Right atrium auricular region (tissue), 2 donors: Measurements from ENCODE around the gene CCP110. TPM values are rescaled to one million over a fixed set of nuclear protein-coding genes. Genes with fewer than 3 reads are reported as not detected.

Experiments
- DNase-seq: peaks from one replicate; pipeline ENCODE4 v3.0.0-alpha.2; 2019; ENCODE audit warnings: low spot score
- H3K27ac ChIP-seq, 2 donors: fragments of 200-600 bp; sonication (generic); 1 replicate in 1 of 2; 2 replicates in 1 of 2; pipeline ENCODE4 v1.5.1; 2016 to 2019
- H3K27me3 ChIP-seq, 2 donors: fragments of 200-600 bp; sonication (generic); one replicate each; pipeline versions ENCODE4 v1.5.1 to v1.6.0; 2017 to 2019
- H3K36me3 ChIP-seq: fragments of 200-600 bp; sonication (generic); one replicate; pipeline ENCODE4 v1.5.1; 2016
- H3K4me1 ChIP-seq, 2 donors: fragments of 200-600 bp; sonication (generic); one replicate each; pipeline versions ENCODE4 v1.5.1 to v1.6.0; 2017 to 2019
- H3K4me3 ChIP-seq, 2 donors: fragments of 200-600 bp; sonication (generic); 1 replicate in 1 of 2; 2 replicates in 1 of 2; pipeline ENCODE4 v1.5.1; 2017 to 2019; ENCODE audit warnings: mild to moderate bottlenecking in 1 of 2, moderate library complexity in 1 of 2
- H3K9me3 ChIP-seq, 2 donors: fragments of 200-600 bp; sonication (generic); one replicate each; pipeline ENCODE4 v1.5.1; 2019
- total RNA-seq, 2 donors: library from RNA; depleted of rRNA; stranded (reverse); fragments of >200 nt; gene quantifications; one replicate each; pipeline ENCODE4 v1.1.0, GENCODE V29; 2016
- TF ChIP-seq, protein P1 (sequence below), 2 donors: fragments of 200-600 bp; sonication (generic); IDR thresholded peaks; one replicate each; pipeline ENCODE4 v1.5.1; 2019; ENCODE audit warnings: antibody characterized with exemption in 2 of 2

The CCP110 gene
- total RNA-seq, 2 donors from 2014 or later: 6.0 to 6.8 TPM

DNA sequence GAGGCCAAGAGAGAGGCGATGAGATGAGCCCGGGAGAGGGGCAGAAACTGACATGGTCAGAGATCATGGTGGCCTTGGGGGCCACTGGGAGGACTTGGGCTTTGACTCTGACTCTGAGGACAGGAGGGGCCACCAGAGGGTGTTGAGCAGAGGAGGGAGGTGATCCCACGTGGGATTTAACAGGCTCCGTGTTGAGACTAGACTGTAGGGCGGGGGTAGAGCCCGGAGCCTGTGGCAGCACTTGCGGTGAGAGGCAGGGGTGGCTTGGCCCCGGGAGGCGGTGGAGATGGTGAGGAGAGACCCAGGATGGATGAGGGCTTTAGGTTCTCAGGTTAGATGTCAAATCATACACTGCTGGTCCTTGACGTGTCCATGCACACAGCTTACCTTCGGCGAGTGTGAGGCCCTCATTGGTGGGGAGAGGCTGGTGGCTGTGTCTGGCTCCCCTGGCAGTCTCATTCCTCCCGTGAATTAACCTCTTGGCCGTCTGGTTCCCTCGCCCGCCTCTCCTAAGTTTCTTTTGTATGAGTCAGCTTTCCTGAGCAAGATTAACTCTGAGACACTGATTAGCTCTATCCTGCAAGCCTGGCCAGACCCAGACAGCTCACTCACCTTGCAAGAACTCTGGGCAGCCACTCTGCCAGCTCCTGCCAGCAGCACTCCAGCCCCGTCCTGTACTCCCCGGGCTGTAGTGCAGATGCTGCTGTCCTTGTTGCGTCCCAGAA lies 71.5 kb downstream of the CCP110 start:
- H3K9me3 ChIP-seq: no peaks in the 10 kb centered on the region
- TF ChIP-seq, protein P1, sequence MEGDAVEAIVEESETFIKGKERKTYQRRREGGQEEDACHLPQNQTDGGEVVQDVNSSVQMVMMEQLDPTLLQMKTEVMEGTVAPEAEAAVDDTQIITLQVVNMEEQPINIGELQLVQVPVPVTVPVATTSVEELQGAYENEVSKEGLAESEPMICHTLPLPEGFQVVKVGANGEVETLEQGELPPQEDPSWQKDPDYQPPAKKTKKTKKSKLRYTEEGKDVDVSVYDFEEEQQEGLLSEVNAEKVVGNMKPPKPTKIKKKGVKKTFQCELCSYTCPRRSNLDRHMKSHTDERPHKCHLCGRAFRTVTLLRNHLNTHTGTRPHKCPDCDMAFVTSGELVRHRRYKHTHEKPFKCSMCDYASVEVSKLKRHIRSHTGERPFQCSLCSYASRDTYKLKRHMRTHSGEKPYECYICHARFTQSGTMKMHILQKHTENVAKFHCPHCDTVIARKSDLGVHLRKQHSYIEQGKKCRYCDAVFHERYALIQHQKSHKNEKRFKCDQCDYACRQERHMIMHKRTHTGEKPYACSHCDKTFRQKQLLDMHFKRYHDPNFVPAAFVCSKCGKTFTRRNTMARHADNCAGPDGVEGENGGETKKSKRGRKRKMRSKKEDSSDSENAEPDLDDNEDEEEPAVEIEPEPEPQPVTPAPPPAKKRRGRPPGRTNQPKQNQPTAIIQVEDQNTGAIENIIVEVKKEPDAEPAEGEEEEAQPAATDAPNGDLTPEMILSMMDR (IDR thresholded peaks at IDR 0.05): no peak
- peaks cover 0 to 3% of the 10 kb centered on the region in 2 donors for H3K4me1 ChIP-seq
- no peak for DNase-seq
- peaks cover 33% of the 10 kb centered on the region for H3K36me3 ChIP-seq
- no peaks in the 10 kb centered on the region for H3K27me3 ChIP-seq
- H3K4me3 ChIP-seq: no peak overlapping the region
- peak overlapping the region in 1 of 2 donors; percentile 73 for H3K27ac ChIP-seq

DNA sequence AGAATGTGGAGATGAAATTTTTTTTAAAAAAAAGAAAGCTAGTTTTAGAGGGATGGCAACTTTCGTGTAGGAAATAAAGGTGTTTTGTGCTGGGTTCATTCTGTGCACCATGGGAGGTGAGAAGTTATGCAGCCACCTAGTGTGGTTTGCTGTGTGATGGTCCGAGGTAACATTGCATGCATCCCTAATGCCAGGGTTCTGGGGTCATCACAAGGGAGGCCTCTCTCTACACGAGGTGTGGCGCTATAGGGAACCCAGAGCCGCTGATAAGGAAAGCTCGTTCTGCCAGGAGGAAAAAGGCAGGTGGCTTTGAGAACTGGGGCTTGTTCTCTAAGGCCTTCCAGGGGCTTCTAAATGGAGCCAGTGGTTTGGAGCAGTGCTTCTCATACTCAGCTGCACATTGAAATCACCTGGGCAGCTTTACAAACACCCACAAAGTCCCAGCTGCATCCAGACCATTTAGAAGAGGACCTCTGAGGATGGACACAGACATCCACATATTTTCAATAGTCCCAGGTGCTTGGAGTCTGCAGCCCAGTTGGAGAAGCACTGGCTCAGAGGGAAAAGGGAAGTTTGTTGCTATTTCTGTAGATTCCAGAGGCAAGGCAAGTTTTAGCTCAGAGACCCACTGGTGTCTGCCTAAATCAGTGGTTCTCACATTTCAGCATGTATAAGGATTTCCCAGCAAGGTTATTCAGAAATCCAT lies 75.2 kb downstream of the CCP110 start:
- H3K9me3 ChIP-seq: no peaks in the 10 kb centered on the region
- H3K36me3 ChIP-seq: peaks cover 17% of the 10 kb centered on the region
- H3K4me3 ChIP-seq: no peak overlapping the region
- DNase-seq: no peak
- H3K27me3 ChIP-seq: no peaks in the 10 kb centered on the region
- TF ChIP-seq, protein P1 (IDR thresholded peaks at IDR 0.05): no peak
- H3K27ac ChIP-seq: no peak overlapping the region
- H3K4me1 ChIP-seq: no peaks in the 10 kb centered on the region

DNA sequence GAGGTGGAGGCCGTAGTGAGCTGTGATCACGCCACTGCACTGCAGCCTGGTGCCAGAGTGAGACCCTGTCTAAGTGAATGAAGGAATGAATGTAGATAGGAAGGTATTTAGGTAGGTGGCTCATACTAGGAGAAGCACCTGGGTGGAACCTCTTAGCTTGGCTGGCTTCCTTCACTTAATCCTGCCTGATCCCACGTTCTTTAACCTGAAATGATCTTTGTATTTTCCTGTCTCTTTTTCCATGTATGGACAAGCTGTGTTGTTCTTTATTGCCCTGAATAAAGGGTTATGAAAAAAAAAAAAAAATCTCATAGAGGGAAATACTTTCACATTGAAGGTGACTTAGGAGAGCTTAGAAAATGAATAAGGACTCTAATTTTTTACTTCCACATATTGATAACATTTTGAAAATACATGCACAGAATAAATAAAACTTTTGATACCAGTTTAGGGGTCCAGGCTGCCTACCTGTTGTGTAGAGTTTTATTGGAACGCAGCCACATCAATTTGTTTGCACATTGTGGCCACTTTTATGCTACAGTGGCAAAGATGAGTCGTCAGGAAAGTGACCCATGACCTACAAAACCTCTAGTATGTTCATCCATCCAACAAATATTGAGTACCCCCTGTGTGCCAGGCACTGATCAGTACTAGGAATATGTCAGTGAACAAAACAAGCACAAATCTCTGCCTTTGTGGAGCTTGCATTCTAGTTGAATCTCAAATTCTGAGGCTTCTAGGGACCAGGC lies 76.4 kb downstream of the CCP110 start:
- H3K27ac ChIP-seq: no peak overlapping the region
- H3K4me1 ChIP-seq: no peaks in the 10 kb centered on the region
- H3K9me3 ChIP-seq: no peaks in the 10 kb centered on the region
- no peak overlapping the region for H3K4me3 ChIP-seq
- H3K27me3 ChIP-seq: no peaks in the 10 kb centered on the region
- TF ChIP-seq, protein P1 (IDR thresholded peaks at IDR 0.05): no peak
- H3K36me3 ChIP-seq: peaks cover 17% of the 10 kb centered on the region
- DNase-seq: no peak

DNA sequence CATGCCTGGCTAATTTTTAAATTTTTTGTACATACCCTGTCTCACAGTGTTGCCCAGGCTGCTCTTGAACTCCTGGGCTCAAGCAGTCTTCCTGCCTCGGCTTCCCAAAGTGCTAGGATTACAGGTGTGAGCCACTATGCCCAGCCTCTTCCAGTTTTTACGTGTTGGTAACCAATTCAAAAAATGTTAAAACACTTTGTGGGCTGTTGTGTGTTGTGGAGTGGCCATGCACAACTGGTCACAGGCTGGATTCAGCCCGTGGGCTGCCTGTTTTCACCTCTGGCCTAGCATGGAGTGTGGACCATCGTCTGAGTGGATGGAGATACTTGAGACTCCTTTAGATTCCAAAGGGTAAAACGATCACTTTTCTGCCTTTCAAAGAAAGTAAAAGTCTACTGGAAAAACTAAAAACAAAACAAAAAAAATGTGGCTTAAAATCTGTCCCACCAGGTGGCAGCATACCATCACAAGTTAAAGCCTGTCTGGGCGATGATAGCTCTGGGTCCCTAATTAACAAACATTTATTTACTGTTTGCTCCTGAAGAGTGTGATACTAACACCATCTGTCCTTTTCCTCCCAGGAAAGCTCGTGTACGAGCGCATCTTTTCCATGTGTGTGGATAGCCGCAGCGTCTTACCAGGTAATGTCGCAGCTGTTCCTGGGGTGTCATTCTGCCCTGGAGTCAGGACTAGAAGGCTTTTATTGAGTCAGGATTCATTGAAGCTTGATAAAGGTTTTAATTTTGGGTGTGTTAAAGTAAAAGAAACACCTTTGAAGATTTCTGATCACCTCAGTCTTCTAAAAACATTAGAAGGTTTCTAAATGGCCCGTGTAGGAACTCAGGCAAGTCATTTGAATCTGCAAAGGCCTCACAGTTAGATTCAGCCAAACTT lies 77.6 kb downstream of the CCP110 start:
- Histone ChIP-seq H3K4me1 (no peaks in the 10 kb centered on the region), H3K4me3 (no peak overlapping the region), H3K9me3 (no peaks in the 10 kb centered on the region), H3K27ac (no peak overlapping the region), H3K27me3 (no peaks in the 10 kb centered on the region), H3K36me3 (peaks cover 14% of the 10 kb centered on the region)
- TF ChIP-seq, protein P1 (IDR thresholded peaks at IDR 0.05): peak; percentile 41 to 77
- no peak for DNase-seq

Other genes with a start within 250 kb of the CCP110 start
- not detected for gene CLEC19A, start 238.2 kb upstream of the CCP110 start, total RNA-seq
- gene TMC5, start 106.1 kb upstream of the CCP110 start, total RNA-seq: under 1 TPM in 1 of 2 donors, not detected in 1; 0.16 TPM
- 10 to 100 TPM; 68.7 to 89.9 TPM for gene GDE1, start 1.8 kb upstream of the CCP110 start, total RNA-seq
- 10 to 100 TPM; 27.0 to 28.3 TPM for gene VPS35L, start 31.8 kb downstream of the CCP110 start, total RNA-seq
- 1 to 10 TPM; 4.1 to 5.4 TPM for gene KNOP1, start 194.3 kb downstream of the CCP110 start, total RNA-seq
- gene IQCK, start 194.3 kb downstream of the CCP110 start, total RNA-seq: 10 to 100 TPM in 1 of 2 donors, 1 to 10 TPM in 1; 7.5 to 14.4 TPM